Measurements from ENCODE around the gene PPP1R1A. TPM values are rescaled to one million over a fixed set of nuclear protein-coding genes. Genes with fewer than 3 reads are reported as not detected.
A peak's percentile ranks its signal among the peaks of the same experiment; 100 is the strongest.

Gene PPP1R1A
- total RNA-seq, 1 experiment from 2014 or later: 8.5 TPM

DNA sequence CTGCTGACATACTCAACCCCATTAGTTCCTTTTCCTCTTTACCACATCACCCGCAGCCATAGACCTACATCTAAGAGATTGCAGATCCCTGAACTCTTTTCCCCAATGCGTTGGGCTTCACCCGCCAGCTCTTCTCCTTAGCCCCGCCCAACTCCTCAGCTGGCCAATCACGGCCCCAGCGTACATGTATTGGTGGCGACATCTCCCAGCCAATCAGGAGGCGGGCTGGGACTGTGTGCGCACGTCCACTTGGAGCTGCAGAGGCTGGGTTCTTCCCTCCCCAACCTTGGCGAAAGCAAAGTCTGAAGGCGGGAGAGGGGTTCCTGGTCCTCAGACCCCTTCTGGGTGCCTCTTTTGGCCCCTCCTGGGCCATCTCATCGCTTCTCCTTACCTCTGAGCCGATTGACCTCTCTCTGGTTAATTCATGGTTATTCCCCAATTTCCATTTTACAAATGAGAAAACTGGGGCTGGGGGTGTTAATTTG lies 28.0 kb downstream of the PPP1R1A start:
- Mint-ChIP-seq H3K36me3 (ENCODE audit: insufficient read depth in 1 of 3, low read depth in 3 of 3) (no peaks in the 10 kb centered on the region), H3K27me3 (ENCODE audit: low read depth) (peaks cover 59% of the 10 kb centered on the region), H3K27ac (no peak overlapping the region), H3K9me3 (no peaks in the 10 kb centered on the region; a peak in 1 of 5 replicates), H3K4me3 (peak overlapping the region; percentile 52 to 67; a peak in 4 of 5 replicates), H3K4me1 (peaks cover 31 to 42% of the 10 kb centered on the region in 2 experiments)
- H3K18ac ChIP-seq (ENCODE audit: insufficient read length, low read depth, low read length): no peak overlapping the region
- no peaks in the 10 kb centered on the region for H3K79me2 ChIP-seq (ENCODE audit: insufficient read depth, low read length)
- no peaks in the 10 kb centered on the region for H4K20me1 ChIP-seq (ENCODE audit: control insufficient read depth, insufficient read depth, insufficient read length)
- H2AFZ ChIP-seq (ENCODE audit: low read length): peak overlapping the region; percentile 40
- no peak overlapping the region for H2BK15ac ChIP-seq (ENCODE audit: low read depth, low read length)
- H2BK5ac ChIP-seq (ENCODE audit: insufficient read length, low read length): no peak overlapping the region
- no peak overlapping the region for H2BK120ac ChIP-seq (ENCODE audit: low read depth, low read length, poor library complexity, severe bottlenecking)
- H2AK5ac ChIP-seq (ENCODE audit: insufficient read length, low read length): no peak overlapping the region
- H3T11ph ChIP-seq (ENCODE audit: low read length): no peak overlapping the region
- no peak overlapping the region for H3K14ac ChIP-seq (ENCODE audit: insufficient read depth, low read length)
- H3K56ac ChIP-seq (ENCODE audit: insufficient read length, low read depth, low read length): no peak overlapping the region
- no CpG with 5 or more reads among the region's 14 CpGs for WGBS (ENCODE audit: extremely low coverage, insufficient read length, low lambda C conversion rate)
- no peaks in the 10 kb centered on the region for H3K9me3 ChIP-seq (ENCODE audit: control insufficient read depth, low read depth, low read length)
- H2BK20ac ChIP-seq (ENCODE audit: low read depth, low read length, poor library complexity, severe bottlenecking): no peak overlapping the region
- H3K4me1 ChIP-seq (ENCODE audit: insufficient read depth, low read length): no peaks in the 10 kb centered on the region; the same call in 1 of the 2 replicates
- no peak for TF ChIP-seq CTCF (conservative IDR thresholded peaks at IDR 0.05)
- H4K8ac ChIP-seq (replicated peaks; ENCODE audit: insufficient read length, low read depth, low read length): no peak overlapping the region
- no peak overlapping the region for H4K5ac ChIP-seq (ENCODE audit: insufficient read length, low read depth, low read length)
- H3K23me2 ChIP-seq (ENCODE audit: insufficient read length, low read depth, low read length, poor library complexity, severe bottlenecking): peaks cover 4% of the 10 kb centered on the region
- H3K23ac ChIP-seq (ENCODE audit: insufficient read length, low read depth, low read length): no peak overlapping the region
- H3K4me2 ChIP-seq (ENCODE audit: insufficient read depth, insufficient read length, low read length): peak overlapping the region; percentile 50
- no peak overlapping the region for H3K27ac ChIP-seq (ENCODE audit: insufficient read length, low read depth, low read length)
- H3K4ac ChIP-seq (ENCODE audit: low read depth, low read length): no peak overlapping the region
- H2BK12ac ChIP-seq (ENCODE audit: insufficient read length, low read depth, low read length): no peak overlapping the region
- no peak overlapping the region for H4K91ac ChIP-seq (ENCODE audit: insufficient read length, low read depth, low read length)
- H3K27me3 ChIP-seq (ENCODE audit: insufficient read depth, low read length): peaks cover 44% of the 10 kb centered on the region; the same call in 1 of the 2 replicates
- H3K79me1 ChIP-seq (ENCODE audit: insufficient read depth, low read depth, low read length, poor library complexity, severe bottlenecking): no peaks in the 10 kb centered on the region
- no peak overlapping the region for H3K9ac ChIP-seq (ENCODE audit: extremely low read depth, insufficient read length, low read length)
- DNase-seq: peak; percentile 96
